ENCODE results near the gene UMOD.
"Not testable (repeated sequence)": the region's sequence is repeated elsewhere in the genome, so short reads cannot be mapped to it uniquely, and the experiment has no call there.

UMOD gene

DNA sequence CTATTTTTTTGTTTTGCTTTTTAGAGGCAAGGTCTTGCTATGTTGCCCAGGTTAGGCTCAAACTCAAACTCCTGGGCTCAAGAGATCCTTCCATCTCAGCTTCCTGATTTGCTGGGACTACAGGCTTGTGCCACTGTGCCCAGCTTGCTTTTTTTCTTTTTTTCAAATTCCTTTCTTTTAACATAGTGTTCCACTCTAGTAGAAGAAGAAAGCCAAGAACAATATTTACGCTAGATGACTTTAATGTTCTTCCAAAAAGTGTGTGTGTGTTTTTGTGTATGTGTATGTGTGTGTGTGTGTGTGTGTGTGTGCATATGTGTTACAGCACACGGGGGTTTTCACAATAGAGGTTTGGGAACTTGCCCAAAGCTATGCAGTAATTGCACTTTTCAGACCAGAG lies 10.7 kb upstream of the UMOD start:
- no peak for DNase-seq

DNA sequence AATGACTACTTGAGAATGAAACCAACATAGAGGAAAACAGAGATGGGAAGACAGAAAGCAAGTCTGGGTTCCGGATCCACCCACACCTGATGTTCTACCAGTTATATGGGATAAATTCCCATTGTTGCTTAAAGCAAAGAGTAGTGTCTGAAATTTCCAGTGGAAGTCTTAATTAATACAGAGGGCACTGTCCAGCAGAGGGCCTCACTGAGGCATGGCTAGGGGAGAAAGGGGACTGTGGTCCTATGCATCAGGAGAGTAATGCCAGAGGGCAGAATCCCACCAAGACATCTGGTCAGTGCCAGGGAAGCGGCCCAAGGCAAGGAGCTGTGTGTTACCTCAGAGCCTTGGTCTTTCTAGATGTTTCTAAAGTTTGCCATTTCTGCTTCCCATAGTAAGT lies 7.5 kb upstream of the UMOD start:
- DNase-seq: no peak

DNA sequence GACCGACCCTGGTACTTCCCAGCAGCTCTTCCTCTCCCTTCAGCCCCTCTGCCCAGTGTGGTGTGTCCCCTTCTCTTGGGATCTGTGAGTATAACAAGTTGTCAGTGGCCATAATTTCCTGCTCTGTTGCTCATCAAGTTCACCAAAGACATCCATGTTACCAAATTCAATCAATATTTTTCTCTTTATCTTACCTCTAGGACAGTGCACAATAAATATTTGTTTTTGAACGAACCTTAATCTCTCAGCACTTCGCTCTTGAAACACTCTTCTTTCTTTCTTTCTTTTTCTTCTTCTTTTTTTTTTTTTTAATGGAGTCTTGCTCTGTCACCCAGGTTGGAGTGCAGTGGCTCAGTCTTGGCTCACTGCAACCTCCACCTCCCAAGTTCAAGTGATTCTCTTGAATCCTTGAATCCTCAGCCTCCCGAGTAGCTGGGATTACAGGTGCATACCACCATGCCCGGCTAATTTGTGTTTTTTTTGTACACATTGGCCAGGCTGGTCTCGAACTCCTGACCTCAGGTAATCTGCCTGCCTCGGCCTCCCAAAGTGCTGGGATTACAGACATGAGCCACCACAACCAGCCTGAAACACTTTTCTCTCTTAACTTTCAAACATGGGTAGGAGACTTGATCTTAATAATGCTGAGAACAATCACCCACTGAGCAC lies 2.7 kb upstream of the UMOD start:
- DNase-seq: no peak

DNA sequence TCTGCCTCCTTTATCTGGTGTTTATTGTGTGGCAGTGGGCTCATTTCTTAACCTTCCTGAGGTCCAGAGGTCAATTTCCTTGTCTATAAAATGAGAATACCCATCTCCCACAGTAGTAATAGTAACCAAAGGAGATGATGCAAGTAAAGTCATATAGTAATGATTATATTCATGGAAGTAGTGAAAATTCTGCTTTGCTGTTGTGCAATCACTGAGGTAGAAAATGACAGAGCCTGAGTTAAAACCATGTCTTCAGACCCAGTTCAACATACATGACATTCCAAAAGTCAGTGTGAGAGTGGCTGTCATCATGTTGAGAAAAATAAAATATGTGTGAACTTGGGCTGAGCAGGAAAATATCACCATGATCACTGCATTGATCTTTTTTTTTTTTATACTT lies 864 bp upstream of the UMOD start:
- DNase-seq: no peak

DNA sequence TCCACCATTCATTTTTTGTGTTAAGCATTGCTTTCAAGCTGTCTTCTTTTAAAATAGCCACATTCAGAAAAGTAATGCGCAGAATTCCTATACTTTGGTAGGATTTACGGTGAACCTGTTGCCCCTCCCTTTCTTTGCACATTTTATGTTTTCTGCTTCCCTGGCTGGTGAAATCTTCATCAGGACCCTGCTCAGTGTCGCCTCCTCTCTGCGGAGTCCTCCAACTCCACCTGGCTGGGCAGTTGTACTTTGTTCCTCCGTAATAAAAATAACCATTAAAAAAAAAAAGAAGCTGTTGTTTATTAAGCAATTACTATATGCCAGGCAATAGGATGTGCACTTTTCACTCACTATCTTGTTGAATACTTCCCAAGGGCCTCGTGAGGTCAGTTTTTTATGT lies 2.9 kb downstream of the UMOD start:
- no peak for DNase-seq

DNA sequence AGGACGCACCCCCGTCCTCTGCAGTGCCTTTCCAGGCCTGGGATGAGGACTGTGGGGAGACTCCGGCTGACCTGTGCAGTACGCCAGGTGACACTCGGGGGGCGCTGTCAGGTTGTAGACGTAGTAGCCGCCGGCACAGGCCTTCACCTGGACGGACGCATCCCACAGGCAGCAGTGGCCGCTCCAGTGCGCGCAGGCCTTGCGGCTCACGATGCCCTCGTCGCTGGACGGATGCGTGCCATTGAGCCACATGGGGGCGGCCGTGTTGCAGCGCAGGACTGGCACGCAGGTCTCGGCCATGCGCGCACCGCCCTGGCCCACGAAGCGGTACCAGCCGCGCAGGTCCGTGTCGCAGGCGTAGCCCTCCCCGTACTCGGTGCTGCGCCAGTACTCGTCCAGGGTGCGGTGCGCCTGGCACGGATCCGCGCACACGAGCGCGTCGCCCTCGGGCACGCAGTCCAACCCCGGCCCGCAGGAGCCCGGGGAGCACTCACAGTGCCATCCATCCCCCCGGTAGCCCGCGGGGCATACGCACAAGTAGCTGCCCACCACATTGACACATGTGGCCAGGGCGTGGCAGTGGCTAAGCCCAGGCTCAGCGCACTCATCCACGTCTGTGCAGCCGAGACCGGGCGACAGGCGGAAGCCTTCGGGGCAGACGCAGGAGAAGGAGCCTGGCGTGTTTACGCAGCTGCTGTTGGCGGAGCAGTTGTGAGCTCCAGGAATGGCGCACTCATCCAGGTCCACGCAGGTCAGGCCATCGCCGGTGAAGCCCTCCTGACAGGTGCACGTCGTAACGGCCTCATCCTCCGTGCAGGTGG lies 3.9 kb downstream of the UMOD start:
- no peak for DNase-seq

DNA sequence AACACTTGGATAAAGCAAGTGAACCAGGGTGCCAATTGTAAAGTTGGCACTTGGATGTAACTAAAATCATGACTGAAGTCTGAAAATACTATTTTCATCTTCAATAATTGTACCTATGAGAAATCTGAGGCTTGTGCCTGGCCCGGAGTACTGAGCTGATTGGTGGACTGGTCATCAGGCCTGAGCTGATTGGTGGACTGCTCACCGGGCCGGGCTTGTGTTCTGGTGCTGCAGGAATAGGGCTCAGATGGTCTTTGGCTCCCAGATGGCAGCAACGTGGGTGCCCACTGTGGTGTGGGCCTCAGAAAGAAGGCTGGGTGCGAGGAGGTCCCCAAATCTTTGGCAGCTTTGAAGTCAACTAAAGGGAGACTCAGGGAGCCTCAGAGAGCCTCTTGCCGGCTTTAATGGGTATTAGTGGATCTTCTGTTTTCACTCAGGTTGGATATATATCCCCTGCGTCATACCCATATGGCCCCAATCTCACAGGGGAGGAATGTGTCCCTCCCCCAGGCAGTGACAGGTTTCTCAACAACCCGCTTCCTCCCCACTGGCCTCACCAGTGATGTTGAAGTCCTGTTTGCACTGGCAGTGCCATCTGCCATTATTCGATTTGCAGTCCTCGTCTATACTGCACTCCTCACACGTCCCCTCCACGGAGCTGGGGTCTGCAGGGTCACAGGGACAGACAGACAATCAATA lies 4.7 kb downstream of the UMOD start:
- no peak for DNase-seq

DNA sequence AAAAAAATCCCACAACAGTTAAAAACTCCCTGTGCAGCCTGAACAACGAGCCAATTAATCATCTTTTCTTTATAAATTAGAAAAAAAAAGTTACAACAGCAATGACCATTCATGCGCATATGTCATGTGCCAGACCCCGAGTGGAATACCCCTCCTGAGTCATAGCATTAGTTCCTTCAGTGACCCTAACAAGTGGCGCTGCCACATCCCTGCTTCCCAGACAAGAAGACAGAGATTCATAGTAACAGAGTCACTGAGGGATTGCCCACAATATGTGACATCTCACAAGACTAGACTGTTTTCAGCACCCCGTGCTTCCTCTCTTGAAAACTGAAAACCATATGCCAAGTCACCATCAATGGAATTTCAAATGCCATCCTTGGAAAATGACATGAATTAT lies 7.9 kb downstream of the UMOD start:
- DNase-seq: no peak

DNA sequence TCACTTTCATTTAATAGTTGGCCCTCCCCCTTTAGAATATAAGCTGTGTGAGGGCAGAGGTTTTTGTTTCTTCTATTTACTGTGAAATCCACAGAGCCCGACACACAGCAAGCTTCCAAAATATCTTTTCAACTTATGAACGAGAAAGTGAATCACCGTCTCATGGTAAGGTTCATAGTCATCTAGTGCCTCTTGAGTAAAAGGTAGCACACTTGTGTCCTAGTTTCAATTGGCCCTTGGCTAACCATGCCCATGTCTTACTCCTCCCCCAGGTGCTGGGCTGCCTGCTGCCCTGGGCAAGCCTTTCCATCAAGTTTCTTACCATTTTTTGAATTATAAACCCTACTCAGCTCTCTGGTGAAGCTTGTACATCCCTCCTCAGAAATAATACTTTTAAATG lies 12.8 kb downstream of the UMOD start:
- no peak for DNase-seq

DNA sequence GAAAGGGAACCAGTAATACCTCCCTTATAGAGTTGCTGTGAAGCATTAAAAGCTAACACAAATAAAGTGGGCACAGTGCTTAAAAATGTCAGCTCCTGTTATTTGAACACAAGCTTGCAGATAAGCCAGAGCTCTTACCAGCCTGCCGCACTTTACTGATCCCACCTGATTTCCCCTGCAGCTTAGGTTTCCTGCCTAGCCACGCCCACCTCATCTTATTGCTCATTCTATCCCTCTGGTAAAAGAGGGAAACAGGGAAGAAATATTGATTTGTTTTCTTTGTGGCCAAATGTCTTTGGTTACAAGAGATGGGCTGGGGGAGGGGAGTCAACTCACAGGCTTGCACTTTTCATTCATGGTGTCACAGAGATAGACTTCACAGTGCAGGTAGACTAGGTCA lies 15.6 kb downstream of the UMOD start:
- no peak for DNase-seq

DNA sequence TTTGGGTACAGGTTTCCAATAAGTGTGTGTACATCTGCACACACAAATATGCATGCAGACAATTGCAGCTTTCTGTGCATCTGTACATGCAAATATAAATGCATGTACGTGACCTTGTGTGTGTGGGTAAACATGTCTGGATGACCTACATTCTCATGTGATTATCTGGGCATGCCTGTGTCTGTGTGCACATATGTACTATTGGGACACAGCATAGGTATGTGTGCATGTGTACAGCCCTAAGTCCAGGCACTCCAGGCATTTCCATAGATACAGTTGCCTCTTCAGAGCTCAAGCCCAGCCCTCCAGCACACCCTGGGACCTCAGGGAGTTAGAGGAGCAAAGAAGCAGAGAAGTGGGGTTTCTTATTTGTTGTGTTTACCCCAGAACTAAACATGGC lies 18.1 kb downstream of the UMOD start:
- DNase-seq: no peak

DNA sequence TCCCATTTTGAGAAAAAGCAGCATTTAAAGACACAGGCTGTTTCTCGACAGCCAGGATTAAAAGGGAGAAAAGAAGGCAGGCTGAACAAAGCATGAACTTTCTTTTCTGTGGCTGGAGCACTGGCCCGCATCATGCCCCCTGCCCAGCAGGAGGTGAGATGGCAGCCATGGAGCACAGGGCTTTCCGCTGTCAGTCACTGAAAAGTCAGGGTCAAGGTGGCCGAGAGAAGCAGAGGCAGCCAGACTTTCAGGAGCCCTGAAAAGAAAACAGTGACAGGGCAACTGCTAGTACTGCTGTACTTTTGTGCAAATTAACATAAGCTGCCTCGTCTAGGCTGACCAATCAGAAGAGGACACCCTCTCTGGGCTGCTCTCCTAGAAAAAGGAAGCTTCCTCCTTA lies 19.4 kb downstream of the UMOD start:
- no peak for DNase-seq

DNA sequence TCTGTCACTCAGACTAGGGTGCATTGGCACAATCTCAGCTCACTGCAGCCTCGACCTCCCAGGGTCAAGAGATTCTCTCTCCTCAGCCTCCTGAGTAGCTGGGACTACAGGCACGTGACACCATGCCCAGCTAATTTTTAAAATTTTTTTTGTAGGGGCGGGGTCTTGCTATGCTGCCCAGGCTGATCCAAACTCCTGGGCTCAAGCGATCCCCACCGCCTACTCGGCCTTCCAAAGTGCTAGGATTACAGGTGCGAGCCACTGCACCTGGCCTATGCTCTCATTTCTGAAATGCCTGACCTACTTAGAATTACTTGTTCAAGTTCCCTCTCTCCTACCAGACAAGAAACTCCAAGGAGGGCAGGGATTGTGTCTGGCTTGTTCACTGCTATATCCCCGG lies 20.1 kb downstream of the UMOD start:
- no peak for DNase-seq

DNA sequence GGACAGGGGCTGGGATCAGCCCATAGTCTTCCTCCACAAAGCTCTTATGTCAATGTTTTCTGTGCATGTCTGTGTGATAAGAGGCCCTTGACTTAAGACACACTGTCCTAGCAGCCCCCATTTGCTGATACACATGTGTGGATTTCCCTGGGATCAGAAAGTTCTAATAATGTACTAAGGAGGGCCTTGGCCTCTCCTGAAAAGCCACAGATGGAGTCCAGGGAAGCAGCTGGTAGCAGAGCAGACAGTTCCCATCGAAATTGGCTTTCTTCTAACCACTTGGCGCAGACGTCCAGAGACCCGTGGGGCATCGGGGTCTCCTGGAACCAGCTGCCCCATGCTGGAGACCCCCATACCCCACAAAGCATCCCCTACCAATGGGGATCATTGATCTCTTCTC lies 20.9 kb downstream of the UMOD start:
- DNase-seq: no peak

DNA sequence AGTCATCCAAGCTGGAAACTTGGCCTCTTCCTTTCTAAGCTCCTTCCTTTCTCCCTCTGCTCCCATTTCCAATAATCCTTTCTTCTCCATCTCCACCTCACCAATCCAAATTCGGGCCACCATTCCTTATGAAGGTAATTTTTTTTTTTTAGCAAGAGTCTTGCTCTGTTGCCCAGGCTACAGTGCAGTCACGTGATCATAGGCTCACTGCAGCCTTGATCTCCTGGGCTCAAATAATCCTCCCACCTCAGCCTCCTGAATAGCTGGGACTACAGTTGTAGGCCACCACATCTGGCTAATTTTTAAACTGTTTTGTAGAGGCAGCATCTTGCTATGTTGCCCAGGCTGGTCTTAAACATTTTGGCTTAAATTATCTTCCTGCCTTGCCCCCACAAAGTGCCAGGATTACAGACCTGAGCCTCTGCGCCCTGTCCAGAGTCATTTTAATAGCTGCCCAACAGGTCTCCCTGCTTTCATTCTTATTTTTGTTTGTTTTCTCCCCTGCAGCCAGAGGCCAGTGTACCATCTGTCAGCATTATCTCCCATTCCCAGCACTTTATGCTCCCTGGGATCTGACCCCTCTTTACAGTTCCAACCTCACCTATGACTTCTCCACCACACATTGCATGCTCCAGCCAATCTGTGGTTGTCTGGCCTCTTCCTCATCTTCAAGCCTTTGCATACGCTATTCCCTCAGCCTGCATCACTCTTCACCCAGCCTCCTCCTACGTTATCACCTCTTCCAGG lies 22.9 kb downstream of the UMOD start:
- no peak for DNase-seq

DNA sequence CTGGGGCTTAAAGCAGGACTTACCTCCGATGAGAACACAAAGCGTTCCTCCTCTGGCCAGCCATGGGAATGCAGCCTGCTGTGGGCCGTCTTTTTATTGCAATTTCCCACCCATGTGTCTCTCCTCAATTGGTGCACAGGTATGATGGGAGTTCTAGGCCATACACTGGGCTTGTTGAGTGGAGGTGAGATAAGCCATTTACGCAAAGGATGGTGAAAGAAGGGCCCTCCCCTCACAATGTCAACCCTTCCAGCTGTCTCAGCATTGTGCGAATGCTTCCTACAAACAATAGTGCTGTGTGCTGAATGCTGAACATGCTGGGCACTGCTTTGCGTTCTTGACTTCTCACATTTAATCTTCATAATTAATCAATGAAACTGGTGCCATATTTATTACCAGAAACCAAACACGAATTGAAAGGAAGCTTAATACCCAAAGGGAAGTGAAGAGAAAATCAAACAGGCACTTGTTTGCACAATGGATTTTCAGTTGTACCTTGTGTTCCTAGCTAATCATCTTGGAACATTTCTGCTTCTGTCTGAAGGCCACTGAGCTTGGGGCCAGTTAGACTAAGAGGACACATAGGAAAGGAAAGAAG lies 25.0 kb downstream of the UMOD start, which contains the start of gene GP2:
Gene GP2, minus strand, starts transcription at position 70 of the 598 bp plus-strand sequence. CDS start 1,082 bp downstream, outside the sequence.
- DNase-seq: no peak

DNA sequence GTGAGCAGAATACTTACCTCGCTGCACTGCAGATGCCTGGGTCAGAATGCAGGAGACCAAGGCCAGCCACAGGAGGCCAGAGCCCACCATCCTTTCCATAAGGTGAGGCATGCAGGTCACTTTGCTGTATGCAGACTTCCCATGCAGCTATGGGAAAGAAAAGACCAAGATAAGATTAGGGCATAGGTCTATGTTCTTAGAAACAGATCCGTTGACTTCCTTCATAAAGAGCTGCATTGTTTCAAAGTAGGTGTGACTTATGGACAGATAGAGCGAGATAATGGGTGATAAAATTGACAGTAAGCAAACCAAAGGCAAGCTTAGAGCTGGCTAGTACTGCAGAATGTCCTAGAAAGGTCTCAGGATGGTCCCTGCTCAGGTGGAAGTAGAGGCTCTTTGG lies 26.2 kb downstream of the UMOD start:
- DNase-seq: no peak

DNA sequence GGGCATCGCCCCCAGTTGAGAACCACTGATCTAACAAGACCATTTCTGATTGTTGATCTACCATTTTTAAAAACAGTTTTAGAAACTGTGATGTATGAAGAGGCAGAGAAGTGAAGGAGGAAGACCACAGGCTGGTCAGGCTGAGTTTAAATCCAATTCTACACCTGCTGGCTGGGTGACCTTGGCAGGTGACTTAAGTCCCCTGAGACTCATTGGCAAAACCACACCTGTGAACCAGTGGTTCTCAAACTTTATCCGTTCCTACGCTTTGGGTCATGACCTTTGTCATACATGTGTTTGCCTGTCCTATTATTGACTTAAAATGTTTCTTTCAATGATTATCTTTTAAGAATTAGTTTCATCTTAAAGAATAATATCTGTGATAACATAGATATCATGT lies 27.5 kb downstream of the UMOD start:
- no peak for DNase-seq

DNA sequence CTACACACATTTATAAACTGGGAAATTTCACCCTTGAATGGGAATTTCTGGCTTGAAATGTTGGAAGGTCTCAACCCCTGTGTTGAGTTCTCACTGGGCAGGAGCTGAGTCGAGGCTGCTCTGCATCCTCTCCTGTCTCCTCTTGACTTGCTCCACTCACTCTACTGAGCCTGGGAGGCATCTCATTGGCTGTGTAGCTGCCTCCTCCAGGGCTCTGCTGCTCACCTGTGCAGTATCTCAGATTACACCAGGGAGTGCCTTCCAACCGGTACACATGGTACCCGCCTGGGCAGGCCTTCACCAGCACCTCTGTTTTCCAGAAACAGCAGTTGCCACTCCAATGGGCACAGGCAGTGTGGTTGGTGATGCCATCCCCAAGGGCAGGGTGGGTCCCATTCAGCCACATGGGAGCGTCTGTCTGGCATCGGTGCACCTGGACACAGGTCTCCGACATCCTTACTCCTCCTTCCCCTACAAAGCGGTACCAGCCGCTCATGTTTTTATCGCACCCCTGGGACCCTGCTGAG lies 28.9 kb downstream of the UMOD start:
- no peak for DNase-seq

DNA sequence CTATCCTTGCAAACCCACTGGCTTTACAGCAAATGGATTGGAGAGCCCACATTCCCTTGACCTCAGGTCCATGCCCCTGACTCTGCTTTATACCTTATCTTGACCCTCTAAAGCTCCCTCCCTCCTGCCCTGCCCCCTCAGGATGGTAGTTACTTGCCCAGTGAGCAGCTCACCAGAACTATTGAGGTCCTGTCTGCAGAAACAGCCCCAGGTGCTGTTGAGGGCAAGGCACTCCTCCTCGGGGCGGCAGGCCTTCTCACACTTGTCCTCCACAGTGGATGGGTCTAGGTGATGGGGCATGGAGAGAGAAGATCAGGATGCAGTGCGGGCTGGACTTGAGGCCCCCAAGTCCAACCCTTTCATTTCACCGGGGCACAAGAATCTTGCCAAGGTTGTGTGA lies 29.8 kb downstream of the UMOD start:
- DNase-seq: no peak

DNA sequence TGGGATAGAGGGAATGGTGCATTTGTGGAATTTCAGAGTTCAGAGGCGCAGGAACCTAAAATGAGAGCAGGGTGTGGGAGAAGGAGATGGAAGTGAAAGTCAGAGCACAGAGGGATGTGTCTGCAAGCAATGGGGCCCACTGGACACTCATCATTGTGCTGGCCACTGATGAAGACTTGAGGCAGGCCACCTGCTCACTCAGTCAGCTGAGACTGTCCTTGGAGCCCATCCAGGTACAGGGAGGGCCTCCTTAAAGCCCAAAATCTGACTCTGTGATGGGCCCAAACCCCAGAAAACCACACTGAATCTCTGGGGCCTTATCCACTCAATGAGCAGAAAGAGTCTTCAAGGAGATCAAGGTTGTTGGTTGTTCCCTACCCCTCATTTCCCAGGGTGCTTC lies 30.8 kb downstream of the UMOD start:
- DNase-seq: no peak

DNA sequence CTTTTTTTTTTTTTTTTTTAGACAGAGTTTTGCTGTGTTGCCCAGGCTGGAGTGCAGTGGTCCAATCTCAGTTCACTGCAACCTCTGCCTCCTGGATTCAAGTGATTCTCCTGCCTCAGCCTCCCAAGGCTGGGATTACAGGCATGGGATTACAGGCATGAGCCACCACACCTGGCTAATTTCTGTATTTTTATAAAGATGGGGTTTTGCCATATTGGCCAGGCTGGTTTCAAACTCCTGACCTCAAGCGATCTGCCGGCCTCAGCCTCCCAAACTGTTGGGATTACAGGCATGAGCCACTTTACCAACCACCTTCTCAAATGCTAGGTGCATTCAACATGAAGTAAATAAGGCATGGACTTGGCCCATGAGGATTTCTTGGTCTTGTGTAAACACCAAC lies 31.5 kb downstream of the UMOD start:
- DNase-seq: not testable (repeated sequence)

DNA sequence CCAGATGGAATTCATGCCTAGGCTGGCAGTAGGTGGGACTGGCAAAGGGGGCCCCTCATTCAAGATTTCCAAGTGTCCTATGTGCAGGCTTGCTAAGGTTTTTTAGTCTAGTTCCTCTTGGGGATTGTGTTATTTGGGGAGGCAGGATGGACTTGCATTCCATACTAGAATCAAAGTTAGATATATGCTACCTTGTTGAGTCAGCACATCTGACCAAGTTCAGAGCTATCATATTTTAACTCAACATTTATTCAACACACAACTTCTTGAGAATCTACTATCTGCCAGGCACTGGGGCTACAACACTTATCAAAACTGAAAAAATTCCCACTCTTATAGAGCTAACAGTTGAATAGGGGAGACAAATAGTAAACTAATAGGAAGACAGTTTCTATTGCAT lies 31.9 kb downstream of the UMOD start:
- no peak for DNase-seq
